Neural cell (in vitro differentiated cells): Measurements from ENCODE around the gene NRP1. TPM values are rescaled to one million over a fixed set of nuclear protein-coding genes. Genes with fewer than 3 reads are reported as not detected.

Experiments
- H2AFZ ChIP-seq: fragments of 200-600, 300-800 bp; sonication (generic), shearing (Covaris generic); 2 replicates; pipeline ENCODE4 v1.6.0; 2014; ENCODE audit warnings: low read depth, mild to moderate bottlenecking, antibody characterized with exemption, low read length, moderate library complexity
- H3F3A ChIP-seq: fragments of 200-600 bp; shearing (Covaris generic); 2 replicates; pipeline ENCODE4 v1.6.1; 2016; ENCODE audit warnings: mild to moderate bottlenecking, moderate library complexity, mixed read lengths, antibody characterized with exemption, low read length; ENCODE audit not compliant: insufficient read depth, poor library complexity, severe bottlenecking
- H3K27ac ChIP-seq: fragments of 200-600, 300-800 bp; sonication (generic), shearing (Covaris generic); 2 replicates; pipeline ENCODE4 v1.5.1; 2014; ENCODE audit warnings: mild to moderate bottlenecking, low read length, moderate library complexity
- H3K27me3 ChIP-seq: fragments of 300-800, 200-600 bp; sonication (generic), shearing (Covaris generic); 2 replicates; pipeline ENCODE4 v1.6.0; 2014; ENCODE audit warnings: mild to moderate bottlenecking, low read depth, low read length, moderate library complexity; ENCODE audit not compliant: insufficient read depth
- H3K36me3 ChIP-seq: fragments of 300-800, 200-600 bp; sonication (generic), shearing (Covaris generic); 2 replicates; pipeline ENCODE4 v1.5.1; 2014; ENCODE audit warnings: mild to moderate bottlenecking, antibody characterized with exemption, low read length, moderate library complexity; ENCODE audit not compliant: insufficient read depth
- H3K4me2 ChIP-seq: fragments of 300-800, 200-600 bp; sonication (generic), shearing (Covaris generic); 2 replicates; pipeline ENCODE4 v1.6.0; 2014; ENCODE audit warnings: mild to moderate bottlenecking, low read length
- H3K4me3 ChIP-seq: fragments of 300-800, 200-600 bp; sonication (generic), shearing (Covaris generic); 2 replicates; pipeline ENCODE4 v1.5.1; 2014; ENCODE audit warnings: mild to moderate bottlenecking, low read length, moderate library complexity
- H3K79me2 ChIP-seq: fragments of 200-600 bp; shearing (Covaris generic); replicated peaks from 2 replicates; pipeline ENCODE4 v1.6.0; 2014; ENCODE audit warnings: mild to moderate bottlenecking, low read length, moderate library complexity; ENCODE audit not compliant: insufficient read depth
- H3K9ac ChIP-seq: fragments of 300-800, 200-600 bp; sonication (generic), shearing (Covaris generic); 2 replicates; pipeline ENCODE4 v1.6.1; 2016; ENCODE audit warnings: mild to moderate bottlenecking, low read length, mixed read lengths
- H3K9me2 ChIP-seq: fragments of 200-600 bp; shearing (Covaris generic); 2 replicates; pipeline ENCODE4 v1.6.1; 2016; ENCODE audit warnings: mild to moderate bottlenecking, low read length, mixed read lengths; ENCODE audit not compliant: insufficient read depth
- H3K9me3 ChIP-seq: fragments of 200-600, 300-800 bp; sonication (generic), shearing (Covaris generic); 2 replicates; pipeline ENCODE4 v1.6.1; 2016; ENCODE audit warnings: mild to moderate bottlenecking, mixed run types, low read length, moderate library complexity, mixed read lengths
- H4K20me1 ChIP-seq: fragments of 200-600 bp; shearing (Covaris generic); 2 replicates; pipeline ENCODE4 v1.6.1; 2016; ENCODE audit warnings: mild to moderate bottlenecking, mixed run types; ENCODE audit not compliant: insufficient read depth
- EP300 ChIP-seq: fragments of 450-650 bp; conservative IDR thresholded peaks from 2 replicates; pipeline ENCODE4 v1.6.1; 2014; ENCODE audit warnings: antibody characterized with exemption, mild to moderate bottlenecking, moderate library complexity; ENCODE audit not compliant: poor library complexity, severe bottlenecking
- EZH2 ChIP-seq: fragments of 200-600, 300-800 bp; shearing (Covaris generic), sonication (generic); IDR thresholded peaks from 2 replicates; pipeline ENCODE4 v1.6.1; 2014; ENCODE audit warnings: antibody characterized with exemption, low read length, borderline replicate concordance, mild to moderate bottlenecking; ENCODE audit not compliant: insufficient read depth, poor library complexity, severe bottlenecking
- MXI1 ChIP-seq: fragments of 450-650 bp; conservative IDR thresholded peaks from 2 replicates; pipeline ENCODE4 v1.6.1; 2014; ENCODE audit warnings: antibody characterized with exemption, mild to moderate bottlenecking; ENCODE audit not compliant: poor library complexity, severe bottlenecking
- POLR2AphosphoS5 ChIP-seq: IDR thresholded peaks from 2 replicates; pipeline ENCODE4 v1.6.1; 2012
- RAD21 ChIP-seq: fragments of 450-650 bp; conservative IDR thresholded peaks from 2 replicates; pipeline ENCODE4 v1.6.1; 2014; ENCODE audit warnings: antibody characterized with exemption, mild to moderate bottlenecking, moderate library complexity
- SMC3 ChIP-seq: fragments of 450-650 bp; conservative IDR thresholded peaks from 2 replicates; pipeline ENCODE4 v1.6.1; 2014; ENCODE audit warnings: antibody characterized with exemption, mild to moderate bottlenecking, moderate library complexity; ENCODE audit not compliant: poor library complexity
- TAF1 ChIP-seq: IDR thresholded peaks from 2 replicates; pipeline ENCODE4 v1.6.1; 2012; ENCODE audit warnings: low read depth
- polyA plus RNA-seq: library from polyadenylated mRNA; depleted of rRNA; stranded (reverse); fragments of >200 nt; gene quantifications from 2 replicates; pipeline ENCODE4 v1.2.3, GENCODE V29; 2014
- TF ChIP-seq, protein P1 (sequence below): fragments of 450-650 bp; IDR thresholded peaks from 2 replicates; pipeline ENCODE4 v1.5.1; 2014; ENCODE audit warnings: antibody characterized with exemption, mild to moderate bottlenecking, moderate library complexity; ENCODE audit not compliant: poor library complexity, severe bottlenecking
- TF ChIP-seq, protein P2 (sequence below): IDR thresholded peaks from 2 replicates; pipeline ENCODE4 v1.6.1; 2012; ENCODE audit warnings: borderline replicate concordance

NRP1 gene
- polyA plus RNA-seq, 1 donor from 2014 or later: 23.2 TPM

DNA sequence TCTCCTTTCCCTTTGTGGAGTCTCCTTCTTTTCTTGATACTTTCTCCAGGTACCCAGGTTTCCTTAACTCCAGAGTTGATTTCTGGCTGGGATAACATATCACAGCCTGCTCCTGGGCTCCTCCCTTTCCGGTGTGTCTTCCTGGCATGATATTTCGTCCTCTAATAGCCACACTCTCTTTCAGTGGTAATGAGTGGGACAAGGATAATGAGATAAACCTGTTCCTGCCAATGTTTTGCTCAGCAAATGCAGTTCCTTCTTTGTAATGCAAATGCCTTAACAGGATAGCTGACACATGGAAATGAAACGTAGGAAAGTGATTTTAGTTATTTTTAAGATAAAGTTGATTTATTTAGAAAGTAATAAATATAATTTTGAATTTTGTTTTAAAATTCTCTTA is 168.6 kb downstream of the NRP1 start:
- H3K27ac ChIP-seq: no peak overlapping the region
- no peak overlapping the region for H3K4me3 ChIP-seq
- no peaks in the 10 kb centered on the region for H3K9me2 ChIP-seq
- no peaks in the 10 kb centered on the region for H4K20me1 ChIP-seq
- H3K9me3 ChIP-seq: no peaks in the 10 kb centered on the region
- H3K36me3 ChIP-seq: no peaks in the 10 kb centered on the region
- H3K9ac ChIP-seq: no peak overlapping the region
- no peak overlapping the region for H3K4me2 ChIP-seq
- H3K79me2 ChIP-seq: no peaks in the 10 kb centered on the region
- no peak for TF ChIP-seq EP300
- TF ChIP-seq TAF1: no peak
- no peak for TF ChIP-seq RAD21
- TF ChIP-seq MXI1: no peak
- no peak for TF ChIP-seq EZH2
- TF ChIP-seq SMC3: no peak
- TF ChIP-seq POLR2AphosphoS5: no peak
- TF ChIP-seq, protein P1, sequence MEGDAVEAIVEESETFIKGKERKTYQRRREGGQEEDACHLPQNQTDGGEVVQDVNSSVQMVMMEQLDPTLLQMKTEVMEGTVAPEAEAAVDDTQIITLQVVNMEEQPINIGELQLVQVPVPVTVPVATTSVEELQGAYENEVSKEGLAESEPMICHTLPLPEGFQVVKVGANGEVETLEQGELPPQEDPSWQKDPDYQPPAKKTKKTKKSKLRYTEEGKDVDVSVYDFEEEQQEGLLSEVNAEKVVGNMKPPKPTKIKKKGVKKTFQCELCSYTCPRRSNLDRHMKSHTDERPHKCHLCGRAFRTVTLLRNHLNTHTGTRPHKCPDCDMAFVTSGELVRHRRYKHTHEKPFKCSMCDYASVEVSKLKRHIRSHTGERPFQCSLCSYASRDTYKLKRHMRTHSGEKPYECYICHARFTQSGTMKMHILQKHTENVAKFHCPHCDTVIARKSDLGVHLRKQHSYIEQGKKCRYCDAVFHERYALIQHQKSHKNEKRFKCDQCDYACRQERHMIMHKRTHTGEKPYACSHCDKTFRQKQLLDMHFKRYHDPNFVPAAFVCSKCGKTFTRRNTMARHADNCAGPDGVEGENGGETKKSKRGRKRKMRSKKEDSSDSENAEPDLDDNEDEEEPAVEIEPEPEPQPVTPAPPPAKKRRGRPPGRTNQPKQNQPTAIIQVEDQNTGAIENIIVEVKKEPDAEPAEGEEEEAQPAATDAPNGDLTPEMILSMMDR: no peak
- TF ChIP-seq, protein P2, sequence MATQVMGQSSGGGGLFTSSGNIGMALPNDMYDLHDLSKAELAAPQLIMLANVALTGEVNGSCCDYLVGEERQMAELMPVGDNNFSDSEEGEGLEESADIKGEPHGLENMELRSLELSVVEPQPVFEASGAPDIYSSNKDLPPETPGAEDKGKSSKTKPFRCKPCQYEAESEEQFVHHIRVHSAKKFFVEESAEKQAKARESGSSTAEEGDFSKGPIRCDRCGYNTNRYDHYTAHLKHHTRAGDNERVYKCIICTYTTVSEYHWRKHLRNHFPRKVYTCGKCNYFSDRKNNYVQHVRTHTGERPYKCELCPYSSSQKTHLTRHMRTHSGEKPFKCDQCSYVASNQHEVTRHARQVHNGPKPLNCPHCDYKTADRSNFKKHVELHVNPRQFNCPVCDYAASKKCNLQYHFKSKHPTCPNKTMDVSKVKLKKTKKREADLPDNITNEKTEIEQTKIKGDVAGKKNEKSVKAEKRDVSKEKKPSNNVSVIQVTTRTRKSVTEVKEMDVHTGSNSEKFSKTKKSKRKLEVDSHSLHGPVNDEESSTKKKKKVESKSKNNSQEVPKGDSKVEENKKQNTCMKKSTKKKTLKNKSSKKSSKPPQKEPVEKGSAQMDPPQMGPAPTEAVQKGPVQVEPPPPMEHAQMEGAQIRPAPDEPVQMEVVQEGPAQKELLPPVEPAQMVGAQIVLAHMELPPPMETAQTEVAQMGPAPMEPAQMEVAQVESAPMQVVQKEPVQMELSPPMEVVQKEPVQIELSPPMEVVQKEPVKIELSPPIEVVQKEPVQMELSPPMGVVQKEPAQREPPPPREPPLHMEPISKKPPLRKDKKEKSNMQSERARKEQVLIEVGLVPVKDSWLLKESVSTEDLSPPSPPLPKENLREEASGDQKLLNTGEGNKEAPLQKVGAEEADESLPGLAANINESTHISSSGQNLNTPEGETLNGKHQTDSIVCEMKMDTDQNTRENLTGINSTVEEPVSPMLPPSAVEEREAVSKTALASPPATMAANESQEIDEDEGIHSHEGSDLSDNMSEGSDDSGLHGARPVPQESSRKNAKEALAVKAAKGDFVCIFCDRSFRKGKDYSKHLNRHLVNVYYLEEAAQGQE: no peak
- no peaks in the 10 kb centered on the region for H3F3A ChIP-seq
- H2AFZ ChIP-seq: no peak overlapping the region
- no peaks in the 10 kb centered on the region for H3K27me3 ChIP-seq

DNA sequence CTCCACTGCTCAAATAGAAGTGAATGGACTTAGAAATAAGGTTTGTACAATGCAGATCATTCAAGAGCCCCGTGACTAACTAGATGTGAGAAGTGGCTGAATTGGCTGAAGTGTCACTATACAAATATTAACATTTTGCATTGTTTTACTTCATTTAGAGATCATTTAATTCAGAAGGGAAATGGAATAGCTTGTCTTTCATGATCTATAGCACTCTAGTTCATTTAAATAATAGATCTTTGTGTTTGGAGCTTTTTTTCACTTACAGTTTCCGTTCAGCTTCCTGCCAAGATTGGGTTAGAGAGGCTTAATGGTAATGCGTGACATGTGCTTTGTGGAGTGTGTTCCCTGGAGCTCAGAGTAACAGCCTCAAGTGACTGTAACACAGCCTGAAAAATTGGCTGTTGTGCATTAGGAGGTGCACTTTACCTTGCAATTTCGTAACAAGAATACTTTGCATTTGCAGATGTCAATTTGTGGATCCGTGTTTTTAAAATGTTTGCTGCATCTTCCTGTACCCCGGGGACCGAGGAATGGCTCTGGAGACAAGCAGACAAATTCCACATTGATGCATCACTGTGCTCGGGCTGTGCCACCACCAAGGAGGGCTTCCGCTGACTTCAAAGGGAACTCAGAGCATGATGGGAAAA is 170.3 kb downstream of the NRP1 start:
- H3K27me3 ChIP-seq: no peaks in the 10 kb centered on the region
- no peak overlapping the region for H3K4me2 ChIP-seq
- no peaks in the 10 kb centered on the region for H4K20me1 ChIP-seq
- H3K9me3 ChIP-seq: no peaks in the 10 kb centered on the region
- H3K9me2 ChIP-seq: no peaks in the 10 kb centered on the region
- H3K27ac ChIP-seq: no peak overlapping the region
- no peak overlapping the region for H3K4me3 ChIP-seq
- no peak overlapping the region for H2AFZ ChIP-seq
- TF ChIP-seq EP300: no peak
- TF ChIP-seq POLR2AphosphoS5: peak; percentile 32
- no peak overlapping the region for H3K9ac ChIP-seq
- no peaks in the 10 kb centered on the region for H3K36me3 ChIP-seq
- no peaks in the 10 kb centered on the region for H3K79me2 ChIP-seq
- no peaks in the 10 kb centered on the region for H3F3A ChIP-seq
